Stomach (tissue), 9 donors: ENCODE data around the gene SP9. TPM values are rescaled to one million over a fixed set of nuclear protein-coding genes. Genes with fewer than 3 reads are reported as not detected.
"Not testable (repeated sequence)": the region's sequence is repeated elsewhere in the genome, so short reads cannot be mapped to it uniquely, and the experiment has no call there.

ENCODE experiments used
- DNase-seq, 2 donors: peaks; one replicate each; pipeline versions ENCODE4 v3.0.0 to v3.0.0-alpha.2; 2013 to 2019
- H3K27ac ChIP-seq, 5 donors: fragments of 200-600 bp in 4 of 5; sonication (generic) in 4 of 5; one replicate each; pipeline ENCODE4 v1.5.1; 2013 to 2019; ENCODE audit warnings: mild to moderate bottlenecking in 1 of 5, moderate library complexity in 1 of 5
- H3K27me3 ChIP-seq, 3 donors: fragments of 200-600 bp; sonication (generic); one replicate each; pipeline ENCODE4 v1.5.1; 2017 to 2019; ENCODE audit warnings: mixed run types in 1 of 3
- H3K36me3 ChIP-seq, 4 donors: fragments of 200-600 bp; sonication (generic); 1 replicate in 3 of 4; 2 replicates in 1 of 4; pipeline ENCODE4 v1.5.1; 2016 to 2019
- H3K4me1 ChIP-seq, 4 donors: fragments of 200-600 bp; sonication (generic); one replicate each; pipeline ENCODE4 v1.5.1; 2016 to 2019
- H3K4me3 ChIP-seq, 4 donors: fragments of 200-600 bp; sonication (generic) in 3 of 4; one replicate each; pipeline ENCODE4 v1.5.1; 2016 to 2019; ENCODE audit warnings: mild to moderate bottlenecking in 1 of 4
- H3K9me3 ChIP-seq, 4 donors: fragments of 200-600 bp; sonication (generic); one replicate each; pipeline ENCODE4 v1.5.1; 2016 to 2019
- EP300 ChIP-seq: sonication (generic); formaldehyde crosslinking; IDR thresholded peaks from one replicate; pipeline ENCODE4 v1.6.1; 2017; ENCODE audit warnings: antibody characterized with exemption
- POLR2A ChIP-seq, 4 donors: fragments of 450-650 bp; IDR thresholded peaks; one replicate each; pipeline ENCODE4 v1.6.1; 2016; ENCODE audit warnings: antibody characterized with exemption in 4 of 4, control low read depth in 2 of 4, mild to moderate bottlenecking in 1 of 4, moderate library complexity in 1 of 4
- POLR2AphosphoS5 ChIP-seq, 3 donors: sonication (generic); formaldehyde crosslinking; IDR thresholded peaks; one replicate each; pipeline ENCODE4 v1.6.1; 2016; ENCODE audit warnings: antibody characterized with exemption in 3 of 3
- WGBS, 5 donors: extraction: QIAGEN DNeasy Blood & Tissue Kit in 3 of 5; methylation state at CpG; one replicate each; pipeline versions ENCODE4 v1.1.5 to v1.1.7; 2013 to 2018; 5-methylcytosine and 5-hydroxymethylcytosine counted together
- intact Hi-C: fragments of 100-400 bp; cut with DNase I; formaldehyde crosslinking; loops from one replicate; pipeline ENCODE4 v1.15.1; 2023; ENCODE audit warnings: low total_unique reads
- polyA plus RNA-seq, 3 donors: library from polyadenylated mRNA; stranded (reverse); fragments of 200-250 nt; gene quantifications; one replicate each; pipeline ENCODE4 v1.2.3, GENCODE V29; 2013
- total RNA-seq, 5 donors: library from RNA; depleted of rRNA; stranded (reverse); fragments of >200 nt; gene quantifications; one replicate each; pipeline versions ENCODE4 v1.1.0 to v1.2.3, GENCODE V29; 2014 to 2016
- TF ChIP-seq, protein P1 (sequence below), 7 experiments: fragments of 450-650 bp in 4 of 7; fragments of 200-600 bp in 3 of 7; sonication (generic) in 3 of 7; IDR thresholded peaks; one replicate each; pipeline ENCODE4 v1.5.1; 2016 to 2019; ENCODE audit warnings: antibody characterized with exemption in 7 of 7, control low read depth in 2 of 7, mild to moderate bottlenecking in 1 of 7
- donor health status: healthy with polysubstance abuse.
- donor health status: Bipolar disorder and iron deficiency.
- donor health status: healthy.

The SP9 gene
- total and polyA plus RNA-seq, 8 donors, result not detected

DNA sequence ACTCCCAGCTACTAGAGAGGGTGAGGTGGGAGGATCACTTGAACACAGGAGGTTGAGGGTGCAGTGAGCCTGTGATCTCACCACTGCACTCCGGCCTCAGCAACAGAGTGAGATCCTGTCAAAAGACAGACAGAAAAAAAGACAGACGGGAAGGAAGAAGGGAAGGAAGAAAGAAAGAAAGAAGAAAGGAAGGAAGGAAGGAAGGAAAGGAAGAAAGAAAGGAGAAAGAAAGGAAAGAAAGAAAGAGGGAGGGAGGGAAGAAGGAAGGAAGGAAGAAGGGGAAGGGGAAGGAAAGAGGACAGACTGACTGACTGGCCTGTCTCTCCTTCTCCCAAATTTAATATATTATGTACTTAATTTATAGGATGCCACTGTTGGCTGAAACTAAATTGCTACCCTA lies 21.6 kb downstream of the SP9 start:
- Histone ChIP-seq H3K4me1 (no peaks in the 10 kb centered on the region), H3K27ac (no peak overlapping the region), H3K9me3 (no peaks in the 10 kb centered on the region), H3K27me3 (no peaks in the 10 kb centered on the region), H3K36me3 (peaks cover 0 to 40% (median 37%) of the 10 kb centered on the region in 4 donors), H3K4me3 (no peak overlapping the region)
- 89 to 100% (median 98%) methylated on average over 2 of the region's 2 CpGs for WGBS, 5 donors
- intact Hi-C loops, result no loop called here
- no peak for DNase-seq
- TF ChIP-seq EP300 (no peak), POLR2A (IDR thresholded peaks at IDR 0.05) (no peak), POLR2AphosphoS5 (IDR thresholded peaks at IDR 0.05) (no peak)
- TF ChIP-seq, protein P1, sequence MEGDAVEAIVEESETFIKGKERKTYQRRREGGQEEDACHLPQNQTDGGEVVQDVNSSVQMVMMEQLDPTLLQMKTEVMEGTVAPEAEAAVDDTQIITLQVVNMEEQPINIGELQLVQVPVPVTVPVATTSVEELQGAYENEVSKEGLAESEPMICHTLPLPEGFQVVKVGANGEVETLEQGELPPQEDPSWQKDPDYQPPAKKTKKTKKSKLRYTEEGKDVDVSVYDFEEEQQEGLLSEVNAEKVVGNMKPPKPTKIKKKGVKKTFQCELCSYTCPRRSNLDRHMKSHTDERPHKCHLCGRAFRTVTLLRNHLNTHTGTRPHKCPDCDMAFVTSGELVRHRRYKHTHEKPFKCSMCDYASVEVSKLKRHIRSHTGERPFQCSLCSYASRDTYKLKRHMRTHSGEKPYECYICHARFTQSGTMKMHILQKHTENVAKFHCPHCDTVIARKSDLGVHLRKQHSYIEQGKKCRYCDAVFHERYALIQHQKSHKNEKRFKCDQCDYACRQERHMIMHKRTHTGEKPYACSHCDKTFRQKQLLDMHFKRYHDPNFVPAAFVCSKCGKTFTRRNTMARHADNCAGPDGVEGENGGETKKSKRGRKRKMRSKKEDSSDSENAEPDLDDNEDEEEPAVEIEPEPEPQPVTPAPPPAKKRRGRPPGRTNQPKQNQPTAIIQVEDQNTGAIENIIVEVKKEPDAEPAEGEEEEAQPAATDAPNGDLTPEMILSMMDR (IDR thresholded peaks at IDR 0.05), result no peak

DNA sequence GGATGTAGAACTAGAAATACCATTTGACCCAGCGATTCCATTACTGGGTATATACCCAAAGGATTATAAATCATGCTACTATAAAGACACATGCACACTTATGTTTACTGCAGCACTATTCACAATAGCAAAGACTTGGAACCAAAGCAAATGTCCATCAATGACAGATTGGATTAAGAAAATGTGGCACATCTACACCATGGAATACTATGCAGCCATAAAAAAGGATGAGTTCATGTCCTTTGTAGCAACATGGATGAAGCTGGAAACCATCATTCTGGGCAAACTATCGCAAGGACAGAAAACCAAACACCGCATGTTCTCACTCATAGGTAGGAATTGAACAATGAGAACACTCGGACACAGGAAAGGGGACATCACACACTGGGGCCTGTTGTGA lies 24.9 kb downstream of the SP9 start:
- intact Hi-C loops, result not testable (repeated sequence)
- 93 to 99% (median 96%) methylated on average over 4 of the region's 4 CpGs for WGBS, 5 donors

DNA sequence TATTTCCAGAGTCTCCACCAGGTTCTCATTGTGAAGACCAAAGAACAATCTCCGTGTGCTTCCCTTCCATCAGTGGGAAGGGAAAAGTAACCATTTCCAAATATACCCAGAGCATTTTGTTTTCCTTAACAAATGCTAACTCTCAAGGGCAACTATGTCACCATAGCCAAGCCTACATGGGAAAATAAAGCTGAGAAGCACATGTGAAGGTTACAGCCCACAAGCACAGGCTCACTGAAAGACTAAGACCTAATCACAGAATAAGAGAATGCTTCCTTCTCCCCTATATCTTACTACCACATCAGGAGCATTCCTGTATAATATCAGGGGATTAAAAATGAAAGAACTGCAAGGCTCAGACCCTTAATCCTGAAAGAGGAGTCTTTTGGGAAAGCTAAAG lies 28.2 kb downstream of the SP9 start:
- Histone ChIP-seq H3K4me1 (no peaks in the 10 kb centered on the region), H3K9me3 (peaks cover 0 to 15% (median 5%) of the 10 kb centered on the region in 4 donors), H3K36me3 (peaks cover 3 to 84% (median 66%) of the 10 kb centered on the region in 4 donors), H3K4me3 (no peak overlapping the region), H3K27ac (no peak overlapping the region), H3K27me3 (no peaks in the 10 kb centered on the region)
- TF ChIP-seq POLR2AphosphoS5 (IDR thresholded peaks at IDR 0.05) (no peak), POLR2A (IDR thresholded peaks at IDR 0.05) (no peak), EP300 (no peak)
- TF ChIP-seq, protein P1 (IDR thresholded peaks at IDR 0.05), result no peak
- intact Hi-C loops, result no loop called here
- 93 to 100% (median 95%) methylated on average over 1 of the region's 1 CpG for WGBS, 5 donors
- no peak for DNase-seq

More for the DNA sequence above, 24.9 kb downstream of the SP9 start:
- H3K4me3 ChIP-seq, H3K27ac ChIP-seq, H3K4me1 ChIP-seq, H3K27me3 ChIP-seq, DNase-seq: not testable (repeated sequence)
- Histone ChIP-seq H3K9me3 (peaks cover 0 to 14% (median 3%) of the 10 kb centered on the region in 4 donors), H3K36me3 (peaks cover 3 to 62% (median 54%) of the 10 kb centered on the region in 4 donors)

DNA sequence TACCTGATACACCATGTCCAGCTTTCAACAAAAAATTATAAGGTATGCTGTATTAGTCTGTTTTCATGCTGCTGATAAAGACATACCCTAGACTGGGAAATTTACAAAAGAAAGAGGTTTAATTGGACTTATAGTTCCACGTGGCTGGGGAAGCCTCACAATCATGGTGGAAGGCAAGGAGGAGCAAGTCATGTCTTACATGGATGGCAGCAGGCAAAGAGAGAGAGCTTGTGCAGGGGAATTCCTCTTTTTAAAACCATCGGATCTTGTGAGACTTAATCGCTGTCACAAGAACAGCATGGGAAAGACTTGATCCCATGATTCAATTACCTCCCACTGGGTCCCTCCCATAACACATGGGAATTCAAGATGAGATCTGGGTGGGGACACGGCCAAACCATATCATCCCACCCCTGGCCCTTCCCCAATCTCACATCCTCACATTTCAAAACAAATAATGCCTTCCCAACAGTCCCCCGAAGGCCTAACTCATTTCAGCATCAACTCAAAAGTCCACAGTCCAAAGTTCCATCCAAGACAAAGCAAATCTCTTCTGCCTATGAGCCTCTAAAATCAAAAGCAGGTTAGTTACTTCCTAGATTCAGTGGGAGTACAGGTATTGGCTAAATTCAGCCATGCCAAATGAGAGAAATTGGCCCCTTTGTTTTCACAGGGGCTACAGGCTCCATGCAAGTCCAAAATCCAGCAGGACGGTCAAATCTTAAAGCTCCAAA lies 28.9 kb downstream of the SP9 start:
- H3K4me3 ChIP-seq, H3K27me3 ChIP-seq, DNase-seq, intact Hi-C loops, H3K4me1 ChIP-seq, H3K27ac ChIP-seq: not testable (repeated sequence)
- WGBS, 5 donors, result 95 to 99% (median 98%) methylated on average over 6 of the region's 6 CpGs
- Histone ChIP-seq H3K9me3 (peaks cover 0 to 15% (median 5%) of the 10 kb centered on the region in 4 donors), H3K36me3 (peaks cover 3 to 84% (median 66%) of the 10 kb centered on the region in 4 donors)

DNA sequence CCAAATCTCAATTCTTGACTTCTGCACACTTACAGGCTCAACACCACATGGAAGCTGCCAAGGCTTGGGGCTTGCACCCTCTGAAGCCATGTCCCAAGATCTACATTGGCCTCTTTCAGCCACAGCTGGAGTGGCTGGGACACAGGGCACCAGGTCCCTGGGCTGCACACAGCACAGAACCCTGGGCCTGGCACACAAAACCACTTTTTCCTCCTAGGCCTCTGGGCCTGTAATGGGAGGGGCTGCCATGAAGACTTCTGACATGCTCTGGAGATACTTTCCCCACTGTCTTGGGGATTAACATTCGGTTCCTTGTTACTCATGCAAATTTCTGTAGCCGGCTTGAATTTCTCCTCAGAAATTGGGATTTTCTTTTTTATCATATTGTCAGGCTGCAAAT lies 29.9 kb downstream of the SP9 start:
- Histone ChIP-seq H3K4me1 (no peaks in the 10 kb centered on the region), H3K27ac (no peak overlapping the region), H3K27me3 (no peaks in the 10 kb centered on the region), H3K9me3 (peaks cover 0 to 15% (median 5%) of the 10 kb centered on the region in 4 donors), H3K4me3 (no peak overlapping the region), H3K36me3 (peaks cover 6 to 85% (median 72%) of the 10 kb centered on the region in 4 donors)
- intact Hi-C loops, result no loop called here
- TF ChIP-seq POLR2A (IDR thresholded peaks at IDR 0.05), result no peak
- TF ChIP-seq, protein P1 (IDR thresholded peaks at IDR 0.05), result no peak
- TF ChIP-seq POLR2AphosphoS5 (IDR thresholded peaks at IDR 0.05), result no peak
- no peak for TF ChIP-seq EP300
- 92 to 100% (median 97%) methylated on average over 2 of the region's 2 CpGs for WGBS, 5 donors
- no peak for DNase-seq
